ENCODE data around the gene RPP21. TPM values are rescaled to one million over a fixed set of nuclear protein-coding genes. Genes with fewer than 3 reads are reported as not detected.

RPP21 gene
- total and polyA plus RNA-seq, 2 of the 8 experiments (the other 6 are each of a cell fraction or from before 2014, with no cell fraction given), result 63.0 to 219 TPM

GRCh38 chr6:30355281-30355680 lies 10.3 kb downstream of the RPP21 start:
- TF ChIP-seq SAP30 (IDR thresholded peaks at IDR 0.05; ENCODE audit: insufficient read depth, insufficient replicate concordance, low read length) (no peak), RBBP5 (IDR thresholded peaks at IDR 0.05; ENCODE audit: borderline replicate concordance, low read depth, low read length) (peak; percentile 29; the same call in 1 of the 2 replicates), SIX5 (IDR thresholded peaks at IDR 0.05; ENCODE audit: low read depth, low read length) (no peak), YY1 (IDR thresholded peaks at IDR 0.05; ENCODE audit: low read depth, low read length) (no peak), ASH2L (IDR thresholded peaks at IDR 0.05; ENCODE audit: low read length) (peak; percentile 42), SRF (IDR thresholded peaks at IDR 0.05; ENCODE audit: low read depth, low read length) (no peak), EGR1 (IDR thresholded peaks at IDR 0.05; ENCODE audit: borderline replicate concordance, low read depth, low read length) (no peak), ATF3 (IDR thresholded peaks at IDR 0.05; ENCODE audit: insufficient read depth, low read depth, low read length) (no peak)
- H2BK20ac ChIP-seq (ENCODE audit: low read length), result 0 out of 2 replicates have a peak overlapping the region, but pooled peaks have one; percentile 62
- 64% methylated on average over 4 of the region's 4 CpGs; no CpG with 5 or more reads in 1 of the 2 experiments for WGBS, 2 experiments (ENCODE audit: extremely low coverage in 1 of 2, insufficient coverage in 1 of 2, insufficient read length in 1 of 2, insufficient replicate concordance in 2 of 2, low coverage in 1 of 2, low lambda C conversion rate in 2 of 2, missing lambda C conversion rate in 1 of 2)
- no peak overlapping the region for H2AK5ac ChIP-seq (ENCODE audit: low read depth, low read length)
- no peaks in the 10 kb centered on the region for H3K36me3 ChIP-seq (ENCODE audit: control insufficient read depth in 2 of 4, insufficient read depth in 4 of 4, low read length in 3 of 4)
- no peak overlapping the region for H4K8ac ChIP-seq (ENCODE audit: extremely low read depth, insufficient read depth, low read length)
- no peak overlapping the region for H2BK12ac ChIP-seq (ENCODE audit: low read depth, low read length)
- H2AFZ ChIP-seq (ENCODE audit: low read length), result peak overlapping the region; percentile 52
- no peak overlapping the region for H2BK120ac ChIP-seq (replicated peaks; ENCODE audit: low read depth, low read length)
- no peaks in the 10 kb centered on the region for H3K79me2 ChIP-seq (ENCODE audit: control insufficient read depth in 1 of 2, insufficient read depth in 2 of 2, low read length in 2 of 2)
- no peak overlapping the region for H3K9ac ChIP-seq (replicated peaks in 1 of 4; ENCODE audit: extremely low read depth in 1 of 4, low read depth in 3 of 4, low read length in 3 of 4)
- no peak overlapping the region for H4K91ac ChIP-seq (replicated peaks; ENCODE audit: insufficient read length, low read length)
- no peak overlapping the region for H3K27ac ChIP-seq (ENCODE audit: low read depth, low read length)
- ChIA-PET POLR2A (ENCODE audit: partially characterized antibody) (interaction anchor here (1.2 kb wide), 1 partner anchor 29 kb away, joined by 4 read pairs; the partner anchor contains the start of gene TRIM39), CTCF (ENCODE audit: partially characterized antibody) (interaction anchor here (0.8 to 1.7 kb wide), 3 partner anchors 42 to 50 kb away, joined by 3 to 10 read pairs (median 6); no protein-coding TSS in a partner anchor)
- H3K4me3 ChIP-seq (ENCODE audit: extremely low read depth in 1 of 4, insufficient read depth in 2 of 4, low read depth in 3 of 4, low read length in 4 of 4), result no peak overlapping the region
- H3K9me3 ChIP-seq (ENCODE audit: insufficient read depth in 2 of 2, low read depth in 1 of 2, low read length in 1 of 2), result no peaks in the 10 kb centered on the region
- H3K18ac ChIP-seq (ENCODE audit: extremely low read depth, low read length), result no peak overlapping the region
- no peaks in the 10 kb centered on the region for H4K20me1 ChIP-seq (replicated peaks in 1 of 2; ENCODE audit: control insufficient read depth in 1 of 2, insufficient read depth in 2 of 2, low read length in 2 of 2)
- no peak overlapping the region for H3K23ac ChIP-seq (ENCODE audit: insufficient read length)
- peaks cover 0 to 2% (median 1%) of the 10 kb centered on the region in 4 experiments; a peak in 3 of 7 replicates for H3K27me3 ChIP-seq (replicated peaks in 1 of 4; ENCODE audit: control insufficient read depth in 3 of 4, extremely low read depth in 1 of 4, insufficient read depth in 3 of 4, low read length in 3 of 4)
- FAIRE-seq, result no peak
- no peak overlapping the region for H4K5ac ChIP-seq (ENCODE audit: insufficient read length, low read depth, low read length)
- H3K79me1 ChIP-seq (ENCODE audit: low read depth, low read length), result no peaks in the 10 kb centered on the region
- H3K56ac ChIP-seq (replicated peaks; ENCODE audit: insufficient read length, low read depth, low read length), result no peak overlapping the region
- no peak overlapping the region for H3K4me2 ChIP-seq (ENCODE audit: insufficient read depth in 1 of 2, low read depth in 2 of 2, low read length in 2 of 2)
- peaks cover 0 to 6% (median 2%) of the 10 kb centered on the region in 4 experiments; a peak in 4 of 7 replicates for H3K4me1 ChIP-seq (replicated peaks in 1 of 4; ENCODE audit: control insufficient read depth in 3 of 4, insufficient read depth in 4 of 4, low read length in 3 of 4)
- DNase-seq (ENCODE audit: low read depth in 1 of 2, low spot score in 2 of 2), result no peak
- no peak overlapping the region for H2BK15ac ChIP-seq (ENCODE audit: low read length)
- H3K4ac ChIP-seq (replicated peaks; ENCODE audit: insufficient read length, low read depth, low read length), result no peak overlapping the region
- H3K23me2 ChIP-seq (ENCODE audit: low read depth, low read length), result peaks cover 5% of the 10 kb centered on the region
- H2BK5ac ChIP-seq (ENCODE audit: low read depth, low read length), result no peak overlapping the region
- no peak overlapping the region for H3K14ac ChIP-seq (ENCODE audit: insufficient read length)

All from H1 (cell line).